H1 (cell line): Measurements from ENCODE around the gene TAF12. TPM values are rescaled to one million over a fixed set of nuclear protein-coding genes. Genes with fewer than 3 reads are reported as not detected.

Experiments used
- CTCF ChIA-PET: fragments of 300-600 bp; sonication (Branson Sonifier 250); formaldehyde crosslinking; loops from one replicate; lab custom pipeline; 2021; ENCODE audit not compliant: partially characterized antibody; lab: Charles Lee
- POLR2A ChIA-PET: fragments of 300-600 bp; sonication (Branson Sonifier 250); formaldehyde crosslinking; loops from one replicate; lab custom pipeline; 2021; ENCODE audit warnings: inconsistent platforms; ENCODE audit not compliant: partially characterized antibody; lab: Charles Lee
- DNase-seq, 2 experiments: peaks; one replicate each; pipeline versions ENCODE4 v3.0.0 to v3.0.0-alpha.2; 2010 to 2022; ENCODE audit warnings: low spot score in 2 of 2, low read depth in 1 of 2, mixed read lengths in 1 of 2
- FAIRE-seq: peaks from 2 replicates; lab custom pipeline; 2011; peaks lifted over from hg19 to GRCh38; lab: Jason Lieb, UNC
- H2AFZ ChIP-seq: 2 replicates; pipeline ENCODE4 v1.8.1; 2012; ENCODE audit warnings: low read length, inconsistent platforms
- H2AK5ac ChIP-seq: 2 replicates; pipeline ENCODE4 v1.6.1; 2013; ENCODE audit warnings: low read depth, low read length
- H2BK120ac ChIP-seq: replicated peaks from 2 replicates; pipeline ENCODE3; 2013; ENCODE audit warnings: low read depth, low read length, inconsistent platforms
- H2BK12ac ChIP-seq: 2 replicates; pipeline ENCODE4 v1.6.1; 2013; ENCODE audit warnings: low read depth, low read length
- H2BK15ac ChIP-seq: 2 replicates; pipeline ENCODE4 v1.6.1; 2013; ENCODE audit warnings: low read length
- H2BK20ac ChIP-seq: 2 replicates; pipeline ENCODE4 v1.6.1; 2013; ENCODE audit warnings: low read length
- H2BK5ac ChIP-seq: 2 replicates; pipeline ENCODE4 v1.6.1; 2013; ENCODE audit warnings: low read depth, low read length
- H3K14ac ChIP-seq: 2 replicates; pipeline ENCODE4 v1.6.1; 2013; ENCODE audit warnings: inconsistent platforms; ENCODE audit not compliant: insufficient read length
- H3K18ac ChIP-seq: 2 replicates; pipeline ENCODE4 v1.6.1; 2013; ENCODE audit warnings: low read length; ENCODE audit errors: extremely low read depth
- H3K23ac ChIP-seq: 2 replicates; pipeline ENCODE4 v1.6.1; 2013; ENCODE audit warnings: inconsistent platforms; ENCODE audit not compliant: insufficient read length
- H3K23me2 ChIP-seq: 2 replicates; pipeline ENCODE4 v1.6.1; 2013; ENCODE audit warnings: low read depth, low read length
- H3K27ac ChIP-seq: 2 replicates; pipeline ENCODE4 v1.6.1; 2011; ENCODE audit warnings: low read depth, low read length, inconsistent platforms
- H3K27me3 ChIP-seq, 4 experiments: replicated peaks in 1 of 4; 1 replicate in 1 of 4; 2 replicates in 3 of 4; pipeline versions ENCODE4 v1.6.1 to v1.8.1; 2011 to 2013; ENCODE audit warnings: low read length in 3 of 4, mild to moderate bottlenecking in 3 of 4, inconsistent platforms in 2 of 4, mixed read lengths in 2 of 4, moderate library complexity in 1 of 4; ENCODE audit not compliant: control insufficient read depth in 3 of 4, insufficient read depth in 3 of 4; ENCODE audit errors: extremely low read depth in 1 of 4
- H3K36me3 ChIP-seq, 4 experiments: 2 replicates each; pipeline versions ENCODE4 v1.6.1 to v1.8.1; 2011 to 2013; ENCODE audit warnings: mild to moderate bottlenecking in 4 of 4, low read length in 3 of 4, moderate library complexity in 2 of 4, control low read depth in 1 of 4, inconsistent platforms in 1 of 4; ENCODE audit not compliant: insufficient read depth in 4 of 4, control insufficient read depth in 2 of 4
- H3K4ac ChIP-seq: replicated peaks from 2 replicates; pipeline ENCODE3; 2013; ENCODE audit warnings: low read length, low read depth, mixed read lengths, inconsistent platforms; ENCODE audit not compliant: insufficient read length
- H3K4me1 ChIP-seq, 4 experiments: replicated peaks in 1 of 4; 1 replicate in 1 of 4; 2 replicates in 3 of 4; pipeline versions ENCODE4 v1.6.1 to v1.8.1; 2011 to 2013; ENCODE audit warnings: low read length in 3 of 4, inconsistent platforms in 2 of 4, mixed read lengths in 1 of 4; ENCODE audit not compliant: insufficient read depth in 4 of 4, control insufficient read depth in 3 of 4
- H3K4me2 ChIP-seq, 2 experiments: 2 replicates each; pipeline versions ENCODE4 v1.6.1 to v1.8.1; 2011 to 2013; ENCODE audit warnings: low read depth in 2 of 2, low read length in 2 of 2, control low read depth in 1 of 2, inconsistent platforms in 1 of 2, mild to moderate bottlenecking in 1 of 2; ENCODE audit not compliant: insufficient read depth in 1 of 2
- H3K4me3 ChIP-seq, 4 experiments: fragments of 200-600, 300-600 bp in 1 of 4; sonication (generic), shearing (Covaris generic), sonication (Bioruptor Twin) in 1 of 4; 2 replicates each; pipeline versions ENCODE4 v1.5.1 to v1.8.1; 2011 to 2016; ENCODE audit warnings: low read length in 4 of 4, low read depth in 3 of 4, control low read depth in 2 of 4, inconsistent platforms in 2 of 4, mild to moderate bottlenecking in 2 of 4, mixed read lengths in 1 of 4, moderate library complexity in 1 of 4; ENCODE audit not compliant: insufficient read depth in 2 of 4; ENCODE audit errors: extremely low read depth in 1 of 4
- H3K56ac ChIP-seq: replicated peaks from 2 replicates; pipeline ENCODE3; 2013; ENCODE audit warnings: low read depth, mild to moderate bottlenecking, mixed read lengths, low read length, inconsistent platforms; ENCODE audit not compliant: insufficient read length
- H3K79me1 ChIP-seq: 2 replicates; pipeline ENCODE4 v1.6.1; 2013; ENCODE audit warnings: low read depth, low read length, control low read depth
- H3K79me2 ChIP-seq, 2 experiments: 2 replicates each; pipeline versions ENCODE4 v1.6.1 to v1.8.1; 2012 to 2013; ENCODE audit warnings: low read length in 2 of 2, mild to moderate bottlenecking in 2 of 2, inconsistent platforms in 1 of 2; ENCODE audit not compliant: insufficient read depth in 2 of 2, control insufficient read depth in 1 of 2
- H3K9ac ChIP-seq, 4 experiments: replicated peaks in 1 of 4; 1 replicate in 1 of 4; 2 replicates in 3 of 4; pipeline versions ENCODE4 v1.6.1 to v1.8.1; 2011 to 2013; ENCODE audit warnings: low read depth in 3 of 4, low read length in 3 of 4, control low read depth in 2 of 4, mild to moderate bottlenecking in 2 of 4, moderate library complexity in 2 of 4, inconsistent platforms in 1 of 4; ENCODE audit errors: extremely low read depth in 1 of 4
- H3K9me3 ChIP-seq, 2 experiments: 2 replicates each; pipeline versions ENCODE4 v1.6.1 to v1.8.1; 2012 to 2013; ENCODE audit warnings: mild to moderate bottlenecking in 2 of 2, moderate library complexity in 2 of 2, control low read depth in 1 of 2, inconsistent platforms in 1 of 2, low read depth in 1 of 2, low read length in 1 of 2, mixed read lengths in 1 of 2; ENCODE audit not compliant: insufficient read depth in 2 of 2
- H4K20me1 ChIP-seq, 2 experiments: replicated peaks in 1 of 2; 2 replicates each; pipeline versions ENCODE3 to v1.8.1; 2011 to 2013; ENCODE audit warnings: inconsistent platforms in 2 of 2, low read length in 2 of 2, mild to moderate bottlenecking in 1 of 2; ENCODE audit not compliant: insufficient read depth in 2 of 2, control insufficient read depth in 1 of 2
- H4K5ac ChIP-seq: 2 replicates; pipeline ENCODE4 v1.6.1; 2013; ENCODE audit warnings: low read length, low read depth, mixed read lengths, inconsistent platforms; ENCODE audit not compliant: insufficient read length
- H4K8ac ChIP-seq: 2 replicates; pipeline ENCODE4 v1.8.0; 2013; ENCODE audit warnings: mild to moderate bottlenecking, moderate library complexity, low read length, inconsistent platforms; ENCODE audit not compliant: insufficient read depth; ENCODE audit errors: extremely low read depth
- H4K91ac ChIP-seq: replicated peaks from 2 replicates; pipeline ENCODE3; 2013; ENCODE audit warnings: low read length, mixed read lengths, inconsistent platforms; ENCODE audit not compliant: insufficient read length
- EGR1 ChIP-seq: IDR thresholded peaks from 2 replicates; pipeline ENCODE4 v1.6.1; 2011; ENCODE audit warnings: low read depth, low read length, borderline replicate concordance
- GABPA ChIP-seq: IDR thresholded peaks from 2 replicates; pipeline ENCODE4 v1.6.1; 2011; ENCODE audit warnings: mild to moderate bottlenecking, low read length, moderate library complexity, borderline replicate concordance; ENCODE audit not compliant: insufficient read depth
- GTF2F1 ChIP-seq: IDR thresholded peaks from 2 replicates; pipeline ENCODE4 v1.6.1; 2012; ENCODE audit warnings: low read depth, low read length, improper control_type of control experiment, borderline replicate concordance
- JUND ChIP-seq: IDR thresholded peaks from 2 replicates; pipeline ENCODE4 v1.6.1; 2011; ENCODE audit warnings: mild to moderate bottlenecking, improper control_type of control experiment, low read length
- WGBS, 2 experiments: shearing (Covaris generic) in 1 of 2; methylation state at CpG; one replicate each; pipeline versions ENCODE4 v1.1.6 to v1.1.7; 2013 to 2015; ENCODE audit warnings: low lambda C conversion rate in 2 of 2, mixed read lengths in 2 of 2, inconsistent platforms in 1 of 2, low coverage in 1 of 2, missing lambda C conversion rate in 1 of 2; ENCODE audit not compliant: insufficient replicate concordance in 2 of 2, insufficient coverage in 1 of 2, insufficient read length in 1 of 2; ENCODE audit errors: extremely low coverage in 1 of 2, missing lambda C conversion rate in 1 of 2; 5-methylcytosine and 5-hydroxymethylcytosine counted together
- polyA plus RNA-seq, 7 experiments: library from polyadenylated mRNA; depleted of rRNA in 3 of 7; stranded (reverse) in 5 of 7; unstranded in 2 of 7; fragments of >200 nt in 5 of 7; fragments of 200-250 nt in 2 of 7; gene quantifications; 1 replicate in 5 of 7; 2 replicates in 1 of 7; 4 replicates in 1 of 7; pipeline versions ENCODE4 v1.2.1 to v1.2.3, GENCODE V29; 2011 to 2013; ENCODE audit warnings: missing spikeins in 2 of 7, mixed read lengths in 2 of 7
- total RNA-seq: library from RNA; stranded (reverse); fragmentation: NEBNext Ultra II Directional; extraction: Animal tissue kit (Norgen Biotek cat#: 25700); gene quantifications from 2 replicates; pipeline ENCODE4 v1.2.1, GENCODE V29; 2021

TAF12 gene
- total and polyA plus RNA-seq, 2 of the 8 experiments (the other 6 are each of a cell fraction or from before 2014, with no cell fraction given), result 25.1 to 27.2 TPM

DNA sequence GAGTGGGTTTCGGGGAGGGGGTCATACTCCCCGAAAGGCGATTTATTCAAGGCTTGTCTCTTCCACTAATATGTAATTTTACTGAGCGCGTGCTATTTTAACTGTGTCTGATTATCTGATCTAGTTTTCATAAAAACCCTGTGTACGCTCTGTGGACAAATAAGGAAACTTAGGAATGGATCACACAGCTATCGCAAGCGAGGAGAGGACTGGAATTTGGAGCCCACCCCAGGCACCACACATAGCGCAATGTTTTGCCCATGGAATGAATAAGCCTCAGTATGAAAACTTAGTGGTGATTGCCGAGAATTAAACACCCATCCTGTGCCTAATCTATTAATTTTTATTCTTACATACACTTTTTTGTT lies 60.6 kb downstream of the TAF12 start:
- peak overlapping the region; percentile 43; the same call in 1 of the 2 replicates for H2BK12ac ChIP-seq
- H2BK5ac ChIP-seq, result peak overlapping the region; percentile 81
- H3K14ac ChIP-seq, result no peak overlapping the region
- CTCF ChIA-PET, result interaction anchor here (1.0 to 9.7 kb wide), 12 partner anchors 8 to 1176 kb away, joined by 3 to 73 read pairs (median 4); partner anchors contain the start of gene RAB42
- peak overlapping the region; percentile 74 for H3K4ac ChIP-seq
- peak overlapping the region; percentile 85 for H2BK120ac ChIP-seq
- no peak for TF ChIP-seq JUND
- TF ChIP-seq EGR1, result no peak
- no peak for TF ChIP-seq GABPA
- TF ChIP-seq GTF2F1, result no peak
- TF ChIP-seq, all 59 proteins: peak for 0
- peak overlapping the region; percentile 86 for H3K56ac ChIP-seq
- H3K23me2 ChIP-seq, result peaks cover 15% of the 10 kb centered on the region
- FAIRE-seq (no peak), DNase-seq (no peak)
- peak overlapping the region; percentile 86 to 97 (median 92) for H3K4me3 ChIP-seq
- no peak overlapping the region for H2AFZ ChIP-seq
- H3K9ac ChIP-seq, result peak overlapping the region in 1 of 4 experiments; percentile 34; a peak in 2 of 7 replicates
- H4K5ac ChIP-seq, result peak overlapping the region; percentile 84
- POLR2A ChIA-PET, result interaction anchor here (0.6 to 23.4 kb wide), 45 partner anchors 16 to 709 kb away, joined by 3 to 660 read pairs (median 4); partner anchors contain the start of genes GMEB1, MED18, PHACTR4 and RAB42
- H3K27me3 ChIP-seq, result peaks cover 0 to 4% (median 2%) of the 10 kb centered on the region in 4 experiments; a peak in 2 of 7 replicates
- H3K4me1 ChIP-seq, result peaks cover 0 to 11% (median 6%) of the 10 kb centered on the region in 4 experiments; a peak in 4 of 7 replicates
- peaks cover 19 to 38% (median 33%) of the 10 kb centered on the region in 4 experiments for H3K36me3 ChIP-seq
- H3K4me2 ChIP-seq, result peak overlapping the region; percentile 75 to 90
- peaks cover 4% of the 10 kb centered on the region; the same call in 1 of the 2 replicates for H3K79me1 ChIP-seq
- 16% methylated on average over 10 of the region's 10 CpGs; no CpG with 5 or more reads in 1 of the 2 experiments for WGBS, 2 experiments
- no peak overlapping the region; the same call in 1 of the 2 replicates for H2AK5ac ChIP-seq
- peaks cover 15 to 23% of the 10 kb centered on the region in 2 experiments for H4K20me1 ChIP-seq
- H3K27ac ChIP-seq, result no peak overlapping the region
- no peak overlapping the region for H2BK15ac ChIP-seq
- H3K79me2 ChIP-seq, result peaks cover 10 to 21% of the 10 kb centered on the region in 2 experiments
- no peak overlapping the region for H2BK20ac ChIP-seq
- no peak overlapping the region for H3K23ac ChIP-seq
- H3K18ac ChIP-seq, result peak overlapping the region; percentile 93
- no peaks in the 10 kb centered on the region for H3K9me3 ChIP-seq
- H4K8ac ChIP-seq, result no peak overlapping the region; the same call in 1 of the 2 replicates
- peak overlapping the region; percentile 89 for H4K91ac ChIP-seq
